ENCODE measurements around the gene PEX1. TPM values are rescaled to one million over a fixed set of nuclear protein-coding genes. Genes with fewer than 3 reads are reported as not detected.

The PEX1 gene
- polyA plus RNA-seq, 3 donors, result 29.5 to 49.8 (median 38.5) TPM

Other genes with a start within 250 kb of the PEX1 start
- 10 to 100 TPM; 35.1 to 72.6 (median 42.5) TPM for gene GATAD1, start 81.0 kb downstream of the PEX1 start, polyA plus RNA-seq (ENCODE audit: insufficient read length in 3 of 3)
- gene ERVW-1, start 50.6 kb downstream of the PEX1 start, polyA plus RNA-seq (ENCODE audit: insufficient read length in 3 of 3), result 1 to 10 TPM in 1 of 3 donors, under 1 TPM in 2; 0.73 to 2.5 (median 0.82) TPM
- gene RBM48, start 275 bp upstream of the PEX1 start, polyA plus RNA-seq (ENCODE audit: insufficient read length in 3 of 3), result 10 to 100 TPM; 17.6 to 21.7 (median 18.5) TPM
- gene FAM133B, start 61.9 kb upstream of the PEX1 start, polyA plus RNA-seq (ENCODE audit: insufficient read length in 3 of 3), result 10 to 100 TPM; 39.3 to 56.1 (median 49.8) TPM